ENCODE data around the gene IL12RB1.

Gene IL12RB1

DNA sequence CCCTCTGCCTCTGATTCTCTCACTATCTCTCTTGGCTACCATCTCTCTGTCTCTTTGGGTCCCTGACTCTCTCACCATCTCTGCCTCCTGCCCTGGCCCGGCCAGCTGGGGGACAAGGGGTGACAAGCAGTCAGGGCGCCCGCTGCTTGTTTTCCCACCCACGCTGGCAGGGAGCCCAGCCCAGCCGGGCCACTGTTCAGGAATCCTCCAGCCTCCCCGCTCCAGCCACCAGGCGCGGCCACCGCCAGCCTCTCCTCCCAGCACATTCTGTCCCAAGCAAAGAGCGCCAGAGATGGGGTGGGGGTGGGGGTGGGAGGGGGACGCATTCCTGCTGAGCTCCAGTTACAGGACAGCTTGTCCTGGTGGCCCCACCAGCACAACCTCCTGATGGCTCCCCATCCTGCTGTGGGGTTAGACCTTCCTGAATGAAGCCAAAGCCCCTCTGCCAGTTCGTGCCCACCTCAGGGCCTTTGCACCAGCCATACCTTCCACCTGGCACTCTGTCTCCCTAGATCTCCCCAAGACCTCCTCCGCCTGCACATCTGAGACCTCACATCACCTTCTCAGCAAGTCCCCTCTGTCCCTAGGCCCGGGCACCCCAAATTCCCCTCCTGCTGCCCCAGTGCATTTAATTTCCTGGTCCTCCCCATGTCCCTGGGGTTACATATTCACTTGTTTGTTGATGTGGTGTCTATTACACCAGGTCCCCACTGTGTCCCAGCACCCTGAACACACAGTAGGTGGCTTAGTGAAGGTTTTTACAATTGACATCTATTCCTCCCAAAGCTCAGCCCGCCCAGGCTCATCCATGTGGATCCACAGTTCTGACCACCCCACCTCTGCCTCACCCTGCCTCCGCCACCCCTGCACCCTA is 66.3 kb downstream of the IL12RB1 start:
- Histone ChIP-seq H3K36me3 (ENCODE audit: low read depth) (no peaks in the 10 kb centered on the region), H3K4me3 (ENCODE audit: severe bottlenecking) (no peak overlapping the region), H3K9me3 (ENCODE audit: severe bottlenecking) (no peaks in the 10 kb centered on the region), H3K4me1 (ENCODE audit: insufficient read depth, poor library complexity, severe bottlenecking) (peaks cover 11% of the 10 kb centered on the region), H3K27me3 (ENCODE audit: insufficient read depth, poor library complexity, severe bottlenecking) (no peaks in the 10 kb centered on the region), H3K27ac (ENCODE audit: poor library complexity, severe bottlenecking) (peak overlapping the region; percentile 38)
- ATAC-seq (ENCODE audit: low read depth) = no peak; the same call in 2 of the 3 replicates
- TF ChIP-seq, protein P1, sequence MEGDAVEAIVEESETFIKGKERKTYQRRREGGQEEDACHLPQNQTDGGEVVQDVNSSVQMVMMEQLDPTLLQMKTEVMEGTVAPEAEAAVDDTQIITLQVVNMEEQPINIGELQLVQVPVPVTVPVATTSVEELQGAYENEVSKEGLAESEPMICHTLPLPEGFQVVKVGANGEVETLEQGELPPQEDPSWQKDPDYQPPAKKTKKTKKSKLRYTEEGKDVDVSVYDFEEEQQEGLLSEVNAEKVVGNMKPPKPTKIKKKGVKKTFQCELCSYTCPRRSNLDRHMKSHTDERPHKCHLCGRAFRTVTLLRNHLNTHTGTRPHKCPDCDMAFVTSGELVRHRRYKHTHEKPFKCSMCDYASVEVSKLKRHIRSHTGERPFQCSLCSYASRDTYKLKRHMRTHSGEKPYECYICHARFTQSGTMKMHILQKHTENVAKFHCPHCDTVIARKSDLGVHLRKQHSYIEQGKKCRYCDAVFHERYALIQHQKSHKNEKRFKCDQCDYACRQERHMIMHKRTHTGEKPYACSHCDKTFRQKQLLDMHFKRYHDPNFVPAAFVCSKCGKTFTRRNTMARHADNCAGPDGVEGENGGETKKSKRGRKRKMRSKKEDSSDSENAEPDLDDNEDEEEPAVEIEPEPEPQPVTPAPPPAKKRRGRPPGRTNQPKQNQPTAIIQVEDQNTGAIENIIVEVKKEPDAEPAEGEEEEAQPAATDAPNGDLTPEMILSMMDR (IDR thresholded peaks at IDR 0.05; ENCODE audit: poor library complexity, severe bottlenecking) = no peak
- DNase-seq (ENCODE audit: low spot score) = no peak

DNA sequence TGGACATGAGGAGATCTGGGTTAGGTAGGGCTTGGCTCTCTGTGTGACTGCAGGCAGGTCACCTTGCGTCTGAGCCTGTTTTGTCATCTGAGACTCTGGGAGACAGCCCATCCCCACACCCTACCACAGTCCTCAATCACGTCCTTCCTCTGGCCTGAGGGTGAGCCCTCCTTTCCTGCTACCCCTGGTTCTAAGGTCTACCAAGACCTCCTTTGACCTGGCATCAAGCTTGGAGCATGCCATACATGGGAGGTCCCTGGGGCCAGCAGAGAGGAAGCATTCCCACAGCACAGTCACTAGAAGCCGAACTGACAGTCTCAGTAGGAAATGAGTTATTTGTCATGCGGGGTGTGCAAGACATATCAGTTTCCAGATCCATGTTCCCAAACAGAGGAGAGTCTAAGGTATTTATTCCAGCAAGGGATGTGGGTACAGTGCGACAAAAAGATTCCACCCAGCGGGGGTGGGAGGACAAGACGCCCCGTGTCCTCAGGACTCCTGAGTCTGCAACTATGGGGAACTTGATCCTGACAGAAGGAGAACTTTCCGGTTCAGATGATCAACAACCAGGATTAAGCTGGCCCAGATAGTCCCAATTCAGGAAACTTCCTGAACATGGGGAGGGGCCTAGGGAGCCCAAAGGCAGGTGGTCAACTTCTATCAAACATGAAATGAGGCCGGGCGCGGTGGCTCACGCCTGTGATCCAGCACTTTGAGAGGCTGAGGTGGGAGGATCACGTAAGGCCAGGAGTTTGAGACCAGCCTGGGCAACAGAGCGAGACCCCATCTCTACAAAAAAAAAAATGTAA is 69.3 kb downstream of the IL12RB1 start:
- ATAC-seq (ENCODE audit: low read depth) = no peak
- Histone ChIP-seq H3K27ac (ENCODE audit: poor library complexity, severe bottlenecking) (no peak overlapping the region), H3K27me3 (ENCODE audit: insufficient read depth, poor library complexity, severe bottlenecking) (no peaks in the 10 kb centered on the region), H3K4me1 (ENCODE audit: insufficient read depth, poor library complexity, severe bottlenecking) (peaks cover 11% of the 10 kb centered on the region), H3K36me3 (ENCODE audit: low read depth) (peaks cover 11% of the 10 kb centered on the region), H3K9me3 (ENCODE audit: severe bottlenecking) (no peaks in the 10 kb centered on the region), H3K4me3 (ENCODE audit: severe bottlenecking) (no peak overlapping the region)
- DNase-seq (ENCODE audit: low spot score) = no peak
- TF ChIP-seq, protein P1 (IDR thresholded peaks at IDR 0.05; ENCODE audit: poor library complexity, severe bottlenecking) = no peak

DNA sequence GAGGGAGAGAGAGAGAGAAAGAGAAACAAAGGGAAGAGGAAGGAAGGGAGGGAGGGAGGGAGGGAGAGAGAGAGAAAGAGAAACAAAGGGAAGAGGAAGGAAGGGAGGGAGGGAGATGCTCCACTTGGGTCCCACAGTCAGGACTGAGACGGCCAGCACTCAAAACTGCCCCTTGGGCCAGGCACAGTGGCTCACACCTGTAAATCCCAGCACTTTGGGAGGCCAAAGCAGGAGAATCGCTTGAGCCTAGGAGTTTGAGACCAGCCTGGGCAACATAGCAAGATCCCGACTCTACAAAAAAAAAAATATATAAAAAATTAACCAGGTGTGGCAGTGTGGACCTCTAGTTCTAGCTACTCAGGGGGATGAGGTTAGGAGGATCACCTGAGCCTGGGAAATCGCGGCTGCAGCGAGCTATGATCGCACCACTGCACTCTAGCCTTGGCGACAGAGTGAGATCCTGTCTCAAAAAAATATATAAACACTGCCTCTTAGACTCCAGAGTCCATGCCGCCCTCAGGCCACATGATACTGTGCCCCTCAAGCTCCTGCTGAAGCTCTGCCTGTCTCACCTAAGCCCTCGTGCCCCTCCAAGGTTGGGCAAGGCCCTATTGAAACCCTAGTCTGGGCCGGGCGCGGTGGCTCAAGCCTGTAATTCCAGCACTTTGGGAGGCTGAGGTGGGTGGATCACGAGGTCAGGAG is 70.4 kb downstream of the IL12RB1 start:
- H3K27me3 ChIP-seq (ENCODE audit: insufficient read depth, poor library complexity, severe bottlenecking) = no peaks in the 10 kb centered on the region
- peaks cover 7% of the 10 kb centered on the region for H3K4me1 ChIP-seq (ENCODE audit: insufficient read depth, poor library complexity, severe bottlenecking)
- no peak for DNase-seq (ENCODE audit: low spot score)
- TF ChIP-seq, protein P1 (IDR thresholded peaks at IDR 0.05; ENCODE audit: poor library complexity, severe bottlenecking) = no peak
- H3K27ac ChIP-seq (ENCODE audit: poor library complexity, severe bottlenecking) = no peak overlapping the region
- peaks cover 19% of the 10 kb centered on the region for H3K36me3 ChIP-seq (ENCODE audit: low read depth)
- no peaks in the 10 kb centered on the region for H3K9me3 ChIP-seq (ENCODE audit: severe bottlenecking)
- no peak for ATAC-seq (ENCODE audit: low read depth)
- no peak overlapping the region for H3K4me3 ChIP-seq (ENCODE audit: severe bottlenecking)

DNA sequence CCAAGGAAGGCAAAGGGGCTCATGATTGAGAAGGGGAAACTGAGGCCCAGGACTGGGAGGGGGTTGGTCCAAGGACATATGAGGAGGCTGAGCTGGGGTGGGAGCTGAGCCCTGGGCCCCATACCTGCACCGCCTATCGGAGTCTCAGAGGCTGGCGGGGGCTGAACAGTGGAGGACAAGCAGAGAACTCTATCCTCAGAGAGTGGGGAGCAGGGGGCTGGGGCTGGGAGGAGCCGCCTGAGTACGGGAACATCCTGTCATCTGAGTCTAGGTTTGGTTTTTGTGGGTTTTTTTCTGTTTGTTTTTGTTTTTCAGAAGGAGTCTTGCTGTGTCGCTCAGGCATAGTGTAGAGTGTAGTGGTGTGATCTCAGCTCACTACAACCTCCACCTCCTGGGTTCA is 72.5 kb downstream of the IL12RB1 start:
- Histone ChIP-seq H3K27ac (ENCODE audit: poor library complexity, severe bottlenecking) (no peak overlapping the region), H3K4me1 (ENCODE audit: insufficient read depth, poor library complexity, severe bottlenecking) (no peaks in the 10 kb centered on the region), H3K27me3 (ENCODE audit: insufficient read depth, poor library complexity, severe bottlenecking) (no peaks in the 10 kb centered on the region), H3K9me3 (ENCODE audit: severe bottlenecking) (no peaks in the 10 kb centered on the region), H3K4me3 (ENCODE audit: severe bottlenecking) (no peak overlapping the region), H3K36me3 (ENCODE audit: low read depth) (peaks cover 26% of the 10 kb centered on the region)
- DNase-seq (ENCODE audit: low spot score) (no peak), ATAC-seq (ENCODE audit: low read depth) (no peak)
- TF ChIP-seq, protein P1 (IDR thresholded peaks at IDR 0.05; ENCODE audit: poor library complexity, severe bottlenecking) = no peak
